K562 (cell line): Measurements from ENCODE around the gene MTG1.
"Not testable (repeated sequence)": the region's sequence is repeated elsewhere in the genome, so short reads cannot be mapped to it uniquely, and the experiment has no call there.

Source experiments
- ATF2 ChIP-seq: sonication (generic); formaldehyde crosslinking; IDR thresholded peaks from 2 replicates; pipeline ENCODE4 v1.8.1; 2022; ENCODE audit warnings: missing genetic modification reagents
- CTCF ChIP-seq, 3 experiments: IDR thresholded peaks in 2 of 3; conservative IDR thresholded peaks in 1 of 3; 2 replicates each; pipeline ENCODE4 v1.5.1; 2011 to 2012; ENCODE audit warnings: low read length in 3 of 3, mild to moderate bottlenecking in 3 of 3, control low read depth in 2 of 3, improper control_type of control experiment in 1 of 3, inconsistent platforms in 1 of 3, low read depth in 1 of 3, mixed read lengths in 1 of 3, moderate library complexity in 1 of 3; ENCODE audit not compliant: insufficient read depth in 2 of 3
- FOXJ3 ChIP-seq: sonication (generic); formaldehyde crosslinking; IDR thresholded peaks from 2 replicates; pipeline ENCODE4 v1.4.0; 2020; ENCODE audit warnings: mild to moderate bottlenecking, missing genetic modification reagents
- MYC ChIP-seq, 2 experiments: fragments of 250-450 bp in 1 of 2; sonication (Bioruptor Pico) in 1 of 2; IDR thresholded peaks; 2 replicates each; pipeline versions ENCODE4 v1.5.1 to v1.6.1; 2012 to 2021; ENCODE audit warnings: low read depth in 2 of 2, borderline replicate concordance in 1 of 2, improper control_type of control experiment in 1 of 2, low read length in 1 of 2, mild to moderate bottlenecking in 1 of 2, moderate library complexity in 1 of 2
- NBN ChIP-seq: fragments of 450-650 bp; IDR thresholded peaks from 2 replicates; pipeline ENCODE4 v1.6.1; 2016; ENCODE audit warnings: low read depth, mild to moderate bottlenecking
- POLR2A ChIP-seq: fragments of 450-650 bp; conservative IDR thresholded peaks from 2 replicates; pipeline ENCODE4 v1.6.1; 2016
- RAD51 ChIP-seq: fragments of 450-650 bp; IDR thresholded peaks from 2 replicates; pipeline ENCODE4 v1.7.1; 2016; ENCODE audit warnings: low read depth, mild to moderate bottlenecking, borderline replicate concordance
- SMARCE1 ChIP-seq: fragments of 450-650 bp; IDR thresholded peaks from 2 replicates; pipeline ENCODE4 v1.7.1; 2016; ENCODE audit warnings: mild to moderate bottlenecking
- TAF1 ChIP-seq: IDR thresholded peaks from 2 replicates; pipeline ENCODE4 v1.6.1; 2011; ENCODE audit warnings: mild to moderate bottlenecking, low read length, moderate library complexity; ENCODE audit not compliant: insufficient read depth, control insufficient read depth, severe bottlenecking; ENCODE audit errors: extremely low read depth
- TRIM24 ChIP-seq, 2 experiments: fragments of 450-650 bp; IDR thresholded peaks; 2 replicates each; pipeline ENCODE4 v1.6.1; 2016
- ZBTB33 ChIP-seq: sonication (generic); formaldehyde crosslinking; IDR thresholded peaks from 2 replicates; pipeline ENCODE4 v1.8.1; 2023; ENCODE audit warnings: mild to moderate bottlenecking, missing genetic modification reagents

GRCh38 chr10:133376183-133376582, 17.8 kb upstream of the MTG1 start:
- TF ChIP-seq FOXJ3 (CRISPR knock-in tag); CTCF (IDR thresholded peaks at IDR 0.05 in 2 of 3, conservative IDR thresholded peaks at IDR 0.05 in 1 of 3; ENCODE audit: insufficient read depth in 2 of 3, low read depth in 1 of 3, low read length in 3 of 3); TRIM24 (IDR thresholded peaks at IDR 0.05); ATF2; POLR2A; NBN; RAD51; ZBTB33 (CRISPR knock-in tag); MYC (IDR thresholded peaks at IDR 0.05; ENCODE audit: low read depth, low read length); MYC (CRISPR knock-in tag; IDR thresholded peaks at IDR 0.05; ENCODE audit: borderline replicate concordance, low read depth); TAF1; SMARCE1: not testable (repeated sequence)
